Immature natural killer cell (primary cell): ENCODE measurements around the gene CSTF1. TPM values are rescaled to one million over a fixed set of nuclear protein-coding genes. Genes with fewer than 3 reads are reported as not detected.
A peak's percentile ranks its signal among the peaks of the same experiment; 100 is the strongest.

ENCODE experiments used
- DNase-seq, 3 donors: peaks; one replicate each; pipeline ENCODE4 v3.0.0; 2022; ENCODE audit warnings: mixed read lengths in 1 of 3
- H3K27ac Mint-ChIP-seq, 6 donors: one replicate each; pipeline ENCODE4 v1.8.0; 2020; ENCODE audit warnings: mixed read lengths in 6 of 6, mild to moderate bottlenecking in 5 of 6, inconsistent platforms in 4 of 6, moderate library complexity in 3 of 6
- H3K27me3 Mint-ChIP-seq, 3 donors: one replicate each; pipeline ENCODE4 v1.8.0; 2020 to 2021; ENCODE audit warnings: low read depth in 3 of 3, mild to moderate bottlenecking in 3 of 3, mixed read lengths in 3 of 3, moderate library complexity in 3 of 3, inconsistent platforms in 1 of 3
- H3K36me3 Mint-ChIP-seq, 3 donors: one replicate each; pipeline ENCODE4 v1.8.0; 2020; ENCODE audit warnings: mixed read lengths in 3 of 3, inconsistent platforms in 2 of 3, mild to moderate bottlenecking in 2 of 3
- H3K4me1 Mint-ChIP-seq, 2 donors: one replicate each; pipeline ENCODE4 v1.8.0; 2020; ENCODE audit warnings: inconsistent platforms in 2 of 2, mild to moderate bottlenecking in 2 of 2, mixed read lengths in 2 of 2, moderate library complexity in 1 of 2
- H3K4me3 Mint-ChIP-seq, 5 donors: one replicate each; pipeline ENCODE4 v1.8.0; 2020; ENCODE audit warnings: mild to moderate bottlenecking in 5 of 5, mixed read lengths in 5 of 5, inconsistent platforms in 3 of 5, moderate library complexity in 3 of 5
- H3K9me3 Mint-ChIP-seq, 6 donors: one replicate each; pipeline ENCODE4 v1.8.0; 2020; ENCODE audit warnings: mild to moderate bottlenecking in 6 of 6, mixed read lengths in 6 of 6, inconsistent platforms in 4 of 6, moderate library complexity in 3 of 6
- polyA plus RNA-seq, 3 donors: library from polyadenylated mRNA; unstranded; fragments of 300-500 nt; fragmentation: Illumina TruSeq; gene quantifications; one replicate each; pipeline ENCODE4 v1.2.3, GENCODE V29; 2021

The CSTF1 gene
- polyA plus RNA-seq, 3 donors from 2014 or later, result 21.2 to 42.2 (median 30.6) TPM

- Mint-ChIP-seq H3K27ac (peak overlapping the region; percentile 56 to 92 (median 90)), H3K9me3 (no peaks in the 10 kb centered on the region), H3K36me3 (peaks cover 0 to 12% (median 8%) of the 10 kb centered on the region in 3 donors), H3K4me3 (peak overlapping the region; percentile 62 to 87 (median 73)), H3K27me3 (peaks cover 0 to 2% (median 0%) of the 10 kb centered on the region in 3 donors), H3K4me1 (peaks cover 61 to 62% of the 10 kb centered on the region in 2 donors)
- no peak for DNase-seq
Measured at GRCh38 chr20:56429502-56429901, 37.1 kb downstream of the CSTF1 start.

GRCh38 chr20:56429941-56430340, 37.5 kb downstream of the CSTF1 start:
- peak overlapping the region; percentile 56 to 92 (median 90) for H3K27ac Mint-ChIP-seq
- H3K36me3 Mint-ChIP-seq, result peaks cover 0 to 12% (median 8%) of the 10 kb centered on the region in 3 donors
- DNase-seq, result no peak
- peak overlapping the region; percentile 62 to 87 (median 73) for H3K4me3 Mint-ChIP-seq
- peaks cover 63 to 65% of the 10 kb centered on the region in 2 donors for H3K4me1 Mint-ChIP-seq
- peaks cover 0 to 2% (median 0%) of the 10 kb centered on the region in 3 donors for H3K27me3 Mint-ChIP-seq
- H3K9me3 Mint-ChIP-seq, result no peaks in the 10 kb centered on the region

- Mint-ChIP-seq H3K4me1 (peaks cover 66% of the 10 kb centered on the region in 2 donors), H3K27ac (peak overlapping the region in 4 of 6 donors; percentile 17 to 92 (median 88)), H3K27me3 (peaks cover 0 to 2% (median under 1%) of the 10 kb centered on the region in 3 donors), H3K4me3 (peak overlapping the region in 4 of 5 donors; percentile 62 to 87 (median 73)), H3K9me3 (no peaks in the 10 kb centered on the region), H3K36me3 (peaks cover 0 to 12% (median 8%) of the 10 kb centered on the region in 3 donors)
- DNase-seq, result no peak
Measured at GRCh38 chr20:56430461-56430860, 38.0 kb downstream of the CSTF1 start.

- peaks cover 0 to 3% (median 2%) of the 10 kb centered on the region in 3 donors for H3K27me3 Mint-ChIP-seq
- no peaks in the 10 kb centered on the region for H3K9me3 Mint-ChIP-seq
- peaks cover 0 to 12% (median 8%) of the 10 kb centered on the region in 3 donors for H3K36me3 Mint-ChIP-seq
- H3K4me3 Mint-ChIP-seq, result peak overlapping the region in 1 of 5 donors; percentile 18
- peaks cover 66% of the 10 kb centered on the region in 2 donors for H3K4me1 Mint-ChIP-seq
- DNase-seq, result no peak
- peak overlapping the region in 3 of 6 donors; percentile 36 to 92 (median 63) for H3K27ac Mint-ChIP-seq
Measured at GRCh38 chr20:56430957-56431356, 38.5 kb downstream of the CSTF1 start.

GRCh38 chr20:56431471-56431870, 39.0 kb downstream of the CSTF1 start:
- DNase-seq, result no peak
- Mint-ChIP-seq H3K4me1 (peaks cover 64 to 66% of the 10 kb centered on the region in 2 donors), H3K27me3 (peaks cover 0 to 3% (median 2%) of the 10 kb centered on the region in 3 donors), H3K4me3 (no peak overlapping the region), H3K9me3 (no peaks in the 10 kb centered on the region), H3K27ac (no peak overlapping the region), H3K36me3 (peaks cover 0 to 12% (median 8%) of the 10 kb centered on the region in 3 donors)

GRCh38 chr20:56433221-56433879, 40.9 kb downstream of the CSTF1 start:
- Mint-ChIP-seq H3K27me3 (peaks cover 0 to 3% (median 0%) of the 10 kb centered on the region in 3 donors), H3K36me3 (peaks cover 0 to 15% (median 8%) of the 10 kb centered on the region in 3 donors), H3K4me1 (peaks cover 55 to 63% of the 10 kb centered on the region in 2 donors), H3K9me3 (no peaks in the 10 kb centered on the region), H3K27ac (peak overlapping the region in 5 of 6 donors; percentile 79 to 93 (median 85)), H3K4me3 (peak overlapping the region in 4 of 5 donors; percentile 11 to 82 (median 45))
- no peak for DNase-seq

GRCh38 chr20:56433880-56434255, 41.4 kb downstream of the CSTF1 start:
- Mint-ChIP-seq H3K36me3 (peaks cover 0 to 15% (median 8%) of the 10 kb centered on the region in 3 donors), H3K27me3 (peaks cover 0 to 3% (median 0%) of the 10 kb centered on the region in 3 donors), H3K9me3 (no peaks in the 10 kb centered on the region), H3K4me3 (peak overlapping the region in 4 of 5 donors; percentile 36 to 82 (median 68)), H3K4me1 (peaks cover 55 to 63% of the 10 kb centered on the region in 2 donors), H3K27ac (peak overlapping the region in 5 of 6 donors; percentile 77 to 93 (median 79))
- peak in 1 of 3 donors; percentile 52 for DNase-seq

- H3K27ac Mint-ChIP-seq, result peak overlapping the region in 1 of 6 donors; percentile 55
- peaks cover 0 to 12% (median 2%) of the 10 kb centered on the region in 3 donors for H3K27me3 Mint-ChIP-seq
- peaks cover 0 to 8% (median 0%) of the 10 kb centered on the region in 3 donors for H3K36me3 Mint-ChIP-seq
- no peak for DNase-seq
- no peak overlapping the region for H3K4me3 Mint-ChIP-seq
- no peaks in the 10 kb centered on the region for H3K9me3 Mint-ChIP-seq
- peaks cover 62 to 65% of the 10 kb centered on the region in 2 donors for H3K4me1 Mint-ChIP-seq
Measured at GRCh38 chr20:56437196-56437960, 44.9 kb downstream of the CSTF1 start.

- Mint-ChIP-seq H3K27ac (peak overlapping the region in 5 of 6 donors; percentile 19 to 73 (median 56)), H3K4me3 (peak overlapping the region in 3 of 5 donors; percentile 19 to 59 (median 36)), H3K36me3 (peaks cover 0 to 8% (median 0%) of the 10 kb centered on the region in 3 donors), H3K27me3 (peaks cover 0 to 12% (median 2%) of the 10 kb centered on the region in 3 donors), H3K9me3 (no peaks in the 10 kb centered on the region), H3K4me1 (peaks cover 62 to 65% of the 10 kb centered on the region in 2 donors)
- DNase-seq, result no peak
Measured at GRCh38 chr20:56438284-56438683, 45.8 kb downstream of the CSTF1 start.

- Mint-ChIP-seq H3K4me1 (peaks cover 50 to 56% of the 10 kb centered on the region in 2 donors), H3K27ac (peak overlapping the region; percentile 73 to 93 (median 84)), H3K36me3 (peaks cover 0 to 8% (median 3%) of the 10 kb centered on the region in 3 donors), H3K4me3 (peak overlapping the region; percentile 68 to 84 (median 81)), H3K9me3 (no peaks in the 10 kb centered on the region), H3K27me3 (peaks cover 0 to 12% (median 2%) of the 10 kb centered on the region in 3 donors)
- DNase-seq, result no peak
Measured at GRCh38 chr20:56439771-56440291, 47.4 kb downstream of the CSTF1 start.

- H3K9me3 Mint-ChIP-seq, result no peaks in the 10 kb centered on the region
- H3K4me3 Mint-ChIP-seq, result peak overlapping the region; percentile 68 to 84 (median 81)
- DNase-seq, result peak; percentile 69 to 75 (median 72)
- peak overlapping the region; percentile 73 to 93 (median 84) for H3K27ac Mint-ChIP-seq
- peaks cover 46 to 54% of the 10 kb centered on the region in 2 donors for H3K4me1 Mint-ChIP-seq
- peaks cover 0 to 12% (median 3%) of the 10 kb centered on the region in 3 donors for H3K36me3 Mint-ChIP-seq
- peaks cover 0 to 13% (median 2%) of the 10 kb centered on the region in 3 donors for H3K27me3 Mint-ChIP-seq
Measured at GRCh38 chr20:56440346-56441007, 48.0 kb downstream of the CSTF1 start.

- Mint-ChIP-seq H3K4me3 (peak overlapping the region; percentile 7 to 82 (median 69)), H3K4me1 (peaks cover 46 to 51% of the 10 kb centered on the region in 2 donors), H3K36me3 (peaks cover 0 to 16% (median 6%) of the 10 kb centered on the region in 3 donors), H3K27me3 (peaks cover 0 to 10% (median 2%) of the 10 kb centered on the region in 3 donors), H3K27ac (peak overlapping the region; percentile 50 to 84 (median 72)), H3K9me3 (no peaks in the 10 kb centered on the region)
- peak in 2 of 3 donors; percentile 21 to 32 for DNase-seq
Measured at GRCh38 chr20:56442389-56443365, 50.2 kb downstream of the CSTF1 start.
